Upper lobe of left lung (tissue), 6 donors: ENCODE results near the gene DMXL1. TPM values are rescaled to one million over a fixed set of nuclear protein-coding genes. Genes with fewer than 3 reads are reported as not detected.
A peak's percentile ranks its signal among the peaks of the same experiment; 100 is the strongest.

Source experiments
- ATAC-seq, 2 donors: fragments of 200-7000 bp; cut with Tn5 transposase; one replicate each; pipeline ENCODE4 v1.9.1; 2022; ENCODE audit warnings: mild to moderate bottlenecking in 2 of 2, moderate library complexity in 2 of 2; ENCODE audit not compliant: low FRiP score in 2 of 2
- DNase-seq, 2 donors: peaks; one replicate each; pipeline ENCODE4 v3.0.0-alpha.2; 2019 to 2020
- H3K27ac ChIP-seq, 4 donors: fragments of 200-600 bp; sonication (generic); one replicate each; pipeline ENCODE4 v1.5.1; 2016 to 2019
- H3K27me3 ChIP-seq, 4 donors: fragments of 200-600 bp; sonication (generic); one replicate each; pipeline ENCODE4 v1.5.1; 2017 to 2019
- H3K36me3 ChIP-seq, 4 donors: fragments of 200-600 bp; sonication (generic); one replicate each; pipeline ENCODE4 v1.5.1; 2016 to 2019
- H3K4me1 ChIP-seq, 4 donors: fragments of 200-600 bp; sonication (generic); one replicate each; pipeline ENCODE4 v1.5.1; 2018 to 2019
- H3K4me3 ChIP-seq, 4 donors: fragments of 200-600 bp; sonication (generic); one replicate each; pipeline ENCODE4 v1.5.1; 2017 to 2019; ENCODE audit warnings: mild to moderate bottlenecking in 2 of 4, moderate library complexity in 1 of 4
- H3K9me3 ChIP-seq, 4 donors: fragments of 200-600 bp; sonication (generic); one replicate each; pipeline ENCODE4 v1.5.1; 2018 to 2019
- EP300 ChIP-seq, 4 donors: sonication (generic); formaldehyde crosslinking; IDR thresholded peaks; one replicate each; pipeline ENCODE4 v1.5.1; 2017; ENCODE audit warnings: antibody characterized with exemption in 4 of 4, control low read depth in 2 of 4
- POLR2A ChIP-seq, 4 donors: fragments of 450-650 bp; IDR thresholded peaks; one replicate each; pipeline ENCODE4 v1.5.1; 2016 to 2017; ENCODE audit warnings: antibody characterized with exemption in 4 of 4, mild to moderate bottlenecking in 2 of 4
- POLR2AphosphoS5 ChIP-seq, 2 donors: sonication (generic); formaldehyde crosslinking; IDR thresholded peaks; one replicate each; pipeline ENCODE4 v1.5.1; 2017; ENCODE audit warnings: antibody characterized with exemption in 2 of 2
- WGBS, 2 donors: methylation state at CpG; one replicate each; pipeline ENCODE4 v1.1.5; 2017 to 2018; 5-methylcytosine and 5-hydroxymethylcytosine counted together
- total RNA-seq, 6 donors: library from RNA; depleted of rRNA in 4 of 6; stranded (reverse); fragments of >200 nt in 4 of 6; gene quantifications; one replicate each; pipeline versions ENCODE4 v1.1.0 to v1.2.1, GENCODE V29; 2016 to 2021
- TF ChIP-seq, protein P1 (sequence below), 6 experiments: fragments of 450-650 bp in 4 of 6; fragments of 200-600 bp in 2 of 6; sonication (generic) in 2 of 6; IDR thresholded peaks; one replicate each; pipeline ENCODE4 v1.5.1; 2016 to 2019; ENCODE audit warnings: antibody characterized with exemption in 6 of 6
- donor health status: DM: no; HTN: no; CAD: no; lungs with moderate emphysema.
- donor health status: DM: no; HTN: yes; CAD: no; lungs with severe emphysema.

Gene DMXL1
- total RNA-seq, 6 donors from 2014 or later = 37.7 to 102 (median 52.9) TPM

DNA sequence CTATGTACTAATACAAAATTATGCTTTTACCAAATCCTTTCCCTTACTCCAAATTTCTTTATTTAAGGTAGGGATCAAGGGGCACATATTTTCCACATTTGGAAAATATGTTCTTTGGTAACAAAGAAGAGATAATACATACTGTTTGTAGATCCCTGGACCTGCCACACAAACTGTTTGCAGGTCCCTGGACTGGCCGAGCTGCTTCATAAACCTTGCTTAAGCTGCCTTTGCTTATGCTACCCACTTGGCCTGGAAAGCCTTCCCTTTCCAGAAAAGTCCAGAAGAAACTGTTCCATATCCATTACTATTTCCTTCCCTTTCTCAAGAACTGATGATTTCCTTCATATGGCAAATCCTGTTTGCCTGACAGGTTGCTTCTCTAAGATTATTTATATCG lies 22.6 kb upstream of the DMXL1 start:
- H3K27me3 ChIP-seq = no peaks in the 10 kb centered on the region
- ATAC-seq (no peak), DNase-seq (no peak)
- no peak overlapping the region for H3K4me3 ChIP-seq
- H3K9me3 ChIP-seq = no peaks in the 10 kb centered on the region
- no peak overlapping the region for H3K27ac ChIP-seq
- no peaks in the 10 kb centered on the region for H3K36me3 ChIP-seq
- TF ChIP-seq POLR2A (IDR thresholded peaks at IDR 0.05) = no peak
- no peak for TF ChIP-seq EP300 (IDR thresholded peaks at IDR 0.05)
- no peak for TF ChIP-seq POLR2AphosphoS5 (IDR thresholded peaks at IDR 0.05)
- TF ChIP-seq, protein P1, sequence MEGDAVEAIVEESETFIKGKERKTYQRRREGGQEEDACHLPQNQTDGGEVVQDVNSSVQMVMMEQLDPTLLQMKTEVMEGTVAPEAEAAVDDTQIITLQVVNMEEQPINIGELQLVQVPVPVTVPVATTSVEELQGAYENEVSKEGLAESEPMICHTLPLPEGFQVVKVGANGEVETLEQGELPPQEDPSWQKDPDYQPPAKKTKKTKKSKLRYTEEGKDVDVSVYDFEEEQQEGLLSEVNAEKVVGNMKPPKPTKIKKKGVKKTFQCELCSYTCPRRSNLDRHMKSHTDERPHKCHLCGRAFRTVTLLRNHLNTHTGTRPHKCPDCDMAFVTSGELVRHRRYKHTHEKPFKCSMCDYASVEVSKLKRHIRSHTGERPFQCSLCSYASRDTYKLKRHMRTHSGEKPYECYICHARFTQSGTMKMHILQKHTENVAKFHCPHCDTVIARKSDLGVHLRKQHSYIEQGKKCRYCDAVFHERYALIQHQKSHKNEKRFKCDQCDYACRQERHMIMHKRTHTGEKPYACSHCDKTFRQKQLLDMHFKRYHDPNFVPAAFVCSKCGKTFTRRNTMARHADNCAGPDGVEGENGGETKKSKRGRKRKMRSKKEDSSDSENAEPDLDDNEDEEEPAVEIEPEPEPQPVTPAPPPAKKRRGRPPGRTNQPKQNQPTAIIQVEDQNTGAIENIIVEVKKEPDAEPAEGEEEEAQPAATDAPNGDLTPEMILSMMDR (IDR thresholded peaks at IDR 0.05) = no peak
- H3K4me1 ChIP-seq = no peaks in the 10 kb centered on the region
- WGBS, 2 donors = 66 to 71% methylated on average over 2 of the region's 2 CpGs

DNA sequence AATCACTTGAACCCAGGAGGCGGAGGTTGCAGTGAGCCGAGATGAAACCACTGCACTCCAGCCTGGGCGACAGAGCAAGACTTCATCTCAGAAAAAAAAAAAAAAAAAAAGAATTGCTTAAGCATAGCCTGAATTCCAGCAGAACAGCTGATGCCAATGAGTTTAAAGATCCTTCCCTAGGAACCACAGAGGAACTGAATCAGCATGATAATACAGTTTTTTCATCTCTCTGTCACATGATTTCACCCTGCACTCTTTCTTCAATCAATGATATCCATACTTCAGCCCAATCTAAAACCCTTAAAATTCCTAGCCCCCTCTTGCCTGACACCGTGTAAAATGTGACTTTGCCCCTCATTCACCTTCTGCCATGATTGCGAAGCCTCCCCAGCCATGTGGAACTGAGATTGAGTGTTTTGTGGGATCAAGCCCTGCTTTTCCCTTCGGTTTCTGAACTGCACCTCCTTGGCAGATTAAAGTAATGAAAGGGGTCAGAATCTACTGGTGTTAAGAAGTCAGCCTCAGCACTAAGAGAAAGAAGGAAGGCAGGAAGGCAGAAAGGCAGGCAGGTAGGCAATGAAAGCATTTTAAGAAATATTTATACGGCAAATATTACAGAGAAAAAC lies 20.9 kb upstream of the DMXL1 start:
- no peaks in the 10 kb centered on the region for H3K4me1 ChIP-seq
- 58 to 72% methylated on average over 7 of the region's 7 CpGs for WGBS, 2 donors
- DNase-seq = no peak
- H3K36me3 ChIP-seq = no peaks in the 10 kb centered on the region
- no peak overlapping the region for H3K4me3 ChIP-seq
- H3K27ac ChIP-seq = peak overlapping the region in 2 of 4 donors; percentile 2 to 46
- ATAC-seq = peak in 1 of 2 donors; percentile 72
- TF ChIP-seq EP300 (IDR thresholded peaks at IDR 0.05) (no peak), POLR2A (IDR thresholded peaks at IDR 0.05) (no peak), POLR2AphosphoS5 (IDR thresholded peaks at IDR 0.05) (no peak)
- TF ChIP-seq, protein P1 (IDR thresholded peaks at IDR 0.05) = no peak
- H3K27me3 ChIP-seq = no peaks in the 10 kb centered on the region
- H3K9me3 ChIP-seq = no peaks in the 10 kb centered on the region

DNA sequence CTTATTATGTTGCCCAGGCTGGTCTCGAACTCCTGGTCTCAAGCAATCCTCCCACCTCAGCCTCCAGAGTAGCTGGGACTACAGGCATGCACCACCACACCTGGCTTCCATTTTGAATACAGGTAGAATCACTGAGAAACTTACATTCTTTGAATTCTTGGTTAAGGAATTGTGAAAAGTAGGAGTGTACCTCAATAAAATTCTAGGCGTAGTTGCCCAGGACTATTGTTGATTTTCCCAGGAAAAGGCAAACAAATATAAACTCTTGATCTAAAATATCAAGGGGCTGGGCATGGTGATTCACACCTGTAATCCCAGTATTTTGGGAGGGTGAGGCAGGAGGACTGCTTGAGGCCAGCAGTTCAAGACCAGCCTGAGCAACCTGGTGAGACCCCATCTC lies 16.8 kb upstream of the DMXL1 start:
- TF ChIP-seq EP300 (IDR thresholded peaks at IDR 0.05) = no peak
- TF ChIP-seq, protein P1 (IDR thresholded peaks at IDR 0.05) = no peak
- TF ChIP-seq POLR2A (IDR thresholded peaks at IDR 0.05) = no peak
- TF ChIP-seq POLR2AphosphoS5 (IDR thresholded peaks at IDR 0.05) = no peak
- H3K4me3 ChIP-seq = no peak overlapping the region
- H3K9me3 ChIP-seq = no peaks in the 10 kb centered on the region
- no peaks in the 10 kb centered on the region for H3K4me1 ChIP-seq
- 80 to 90% methylated on average over 2 of the region's 2 CpGs for WGBS, 2 donors
- no peak overlapping the region for H3K27ac ChIP-seq
- DNase-seq = no peak
- no peaks in the 10 kb centered on the region for H3K36me3 ChIP-seq
- H3K27me3 ChIP-seq = no peaks in the 10 kb centered on the region
- no peak for ATAC-seq

DNA sequence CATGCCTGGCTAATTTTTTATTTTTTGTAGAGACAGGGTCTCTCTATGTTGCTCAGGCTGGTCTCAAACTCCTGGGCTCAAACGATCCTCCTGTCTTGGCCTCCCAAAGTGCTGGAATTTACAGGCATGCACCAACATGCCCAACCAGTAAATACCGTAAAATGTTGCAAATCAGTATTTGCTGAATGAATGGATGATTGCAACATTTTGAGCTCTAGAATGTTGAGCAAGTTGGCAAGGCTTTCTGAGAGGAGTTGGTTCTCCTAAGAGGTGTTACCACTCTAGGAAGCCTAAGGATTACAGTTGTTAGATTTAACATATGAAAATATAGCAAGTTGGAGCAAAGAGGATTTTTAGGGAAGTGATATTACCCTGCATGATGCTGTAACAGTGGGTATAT lies 15.6 kb upstream of the DMXL1 start:
- Histone ChIP-seq H3K27ac (no peak overlapping the region), H3K9me3 (no peaks in the 10 kb centered on the region), H3K4me1 (no peaks in the 10 kb centered on the region), H3K36me3 (no peaks in the 10 kb centered on the region), H3K4me3 (no peak overlapping the region), H3K27me3 (no peaks in the 10 kb centered on the region)
- TF ChIP-seq EP300 (IDR thresholded peaks at IDR 0.05) (no peak), POLR2A (IDR thresholded peaks at IDR 0.05) (no peak), POLR2AphosphoS5 (IDR thresholded peaks at IDR 0.05) (no peak)
- TF ChIP-seq, protein P1 (IDR thresholded peaks at IDR 0.05) = no peak
- ATAC-seq (no peak), DNase-seq (no peak)
- WGBS, 2 donors = 51 to 61% methylated on average over 2 of the region's 2 CpGs

DNA sequence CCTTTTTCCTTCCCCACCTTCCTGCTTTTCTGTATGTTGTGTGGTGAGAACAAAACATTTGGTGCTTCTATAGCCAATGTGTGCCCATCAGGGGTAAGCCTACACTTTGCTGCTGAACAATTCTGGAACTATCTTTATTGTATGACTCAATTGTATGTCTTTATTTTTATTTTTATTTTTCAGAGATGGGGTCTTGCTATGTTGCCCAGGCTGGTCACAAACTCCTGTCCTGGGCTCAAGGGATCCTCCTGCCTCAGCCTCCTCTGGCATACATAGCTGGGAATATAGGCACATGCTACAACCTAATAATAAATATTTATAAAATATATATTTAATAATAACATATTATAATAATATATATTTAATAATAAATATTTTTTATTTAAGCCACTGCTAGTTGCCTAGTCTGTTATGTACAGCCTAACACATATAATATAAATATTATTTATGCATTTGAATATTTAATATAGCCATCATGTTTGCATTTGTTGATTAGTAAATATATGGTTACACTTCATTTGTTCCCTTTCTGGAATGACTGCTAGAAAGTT lies 11.8 kb upstream of the DMXL1 start:
- DNase-seq (no peak), ATAC-seq (no peak)
- TF ChIP-seq, protein P1 (IDR thresholded peaks at IDR 0.05) = no peak
- TF ChIP-seq POLR2AphosphoS5 (IDR thresholded peaks at IDR 0.05) (no peak), EP300 (IDR thresholded peaks at IDR 0.05) (no peak), POLR2A (IDR thresholded peaks at IDR 0.05) (no peak)
- Histone ChIP-seq H3K27ac (no peak overlapping the region), H3K27me3 (no peaks in the 10 kb centered on the region), H3K4me3 (no peak overlapping the region), H3K9me3 (no peaks in the 10 kb centered on the region), H3K4me1 (no peaks in the 10 kb centered on the region), H3K36me3 (no peaks in the 10 kb centered on the region)
